Measurements from ENCODE around the gene USH2A.

USH2A gene

DNA sequence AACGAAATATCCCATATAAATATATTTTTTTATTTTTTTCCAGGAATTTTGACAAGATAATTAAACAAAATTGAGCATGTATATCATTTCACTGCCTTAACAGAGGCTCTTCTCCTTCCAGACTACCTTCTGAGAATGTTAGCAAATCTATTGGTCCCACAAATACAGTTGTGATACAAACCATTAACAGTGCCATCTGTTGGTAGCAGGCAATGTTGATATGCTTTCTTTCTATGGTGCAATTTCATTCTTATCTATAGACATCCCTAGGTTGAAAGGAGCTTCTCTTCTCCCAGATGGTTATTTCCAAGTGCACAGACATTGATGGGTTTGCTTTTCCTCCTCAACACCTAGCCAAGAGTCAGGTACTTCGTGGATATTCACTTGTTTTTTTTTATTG, 303.6 kb downstream of the USH2A start:
- DNase-seq = no peak

DNA sequence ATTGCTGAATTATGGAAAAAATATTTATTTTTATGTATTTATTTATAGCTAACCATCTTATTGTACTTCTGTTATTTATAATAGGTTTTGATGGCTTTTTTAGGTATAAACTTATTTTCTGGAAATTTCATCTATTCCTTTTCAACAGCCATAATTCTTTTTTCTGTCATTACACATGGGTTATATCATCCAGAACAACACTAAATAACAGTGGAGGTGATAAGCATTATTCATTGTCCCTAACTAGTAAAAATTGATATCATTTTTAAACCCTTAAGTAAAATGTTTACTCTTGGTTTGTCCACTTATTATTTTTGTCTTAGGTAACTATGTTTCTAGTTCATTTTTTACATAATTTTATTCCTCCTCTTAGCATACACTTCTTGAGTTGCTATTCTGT, 309.1 kb downstream of the USH2A start:
- DNase-seq = no peak

DNA sequence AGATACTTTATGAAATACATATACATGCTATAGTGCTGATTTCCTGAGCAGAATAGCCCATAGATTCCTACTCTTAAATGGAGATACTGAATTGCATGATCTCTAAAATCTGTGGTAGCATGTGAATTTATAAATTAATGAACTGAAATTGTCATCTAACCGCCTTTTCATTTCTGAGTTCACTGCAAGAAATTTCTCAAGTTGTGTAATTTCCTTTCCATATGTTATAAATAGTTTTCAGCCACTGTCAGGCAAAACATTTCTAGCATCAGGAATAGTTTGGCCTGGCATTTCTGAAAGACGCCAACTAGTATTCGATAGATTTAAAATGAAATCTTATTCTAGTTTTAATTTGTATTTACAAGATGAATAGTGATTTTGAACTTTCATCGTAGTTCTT, 310.1 kb downstream of the USH2A start:
- DNase-seq = no peak

DNA sequence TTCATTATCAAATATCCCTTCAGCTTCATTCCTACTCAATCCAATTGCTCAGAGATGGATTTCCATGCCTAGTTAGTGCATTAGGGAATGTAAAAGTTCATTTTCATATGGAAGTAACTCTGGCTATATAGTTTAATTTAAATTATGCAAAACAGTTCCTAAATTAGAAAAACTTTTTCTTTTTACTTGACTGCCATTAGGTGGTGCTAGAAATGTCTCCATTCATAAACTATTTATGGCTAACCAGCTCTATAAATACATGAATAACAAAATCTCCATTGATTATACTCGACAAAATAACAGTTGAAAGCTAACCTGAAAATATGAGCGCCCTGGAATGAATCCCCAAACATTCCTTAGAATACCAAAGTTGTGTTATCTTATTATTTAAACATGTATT, 311.4 kb downstream of the USH2A start:
- no peak for DNase-seq

DNA sequence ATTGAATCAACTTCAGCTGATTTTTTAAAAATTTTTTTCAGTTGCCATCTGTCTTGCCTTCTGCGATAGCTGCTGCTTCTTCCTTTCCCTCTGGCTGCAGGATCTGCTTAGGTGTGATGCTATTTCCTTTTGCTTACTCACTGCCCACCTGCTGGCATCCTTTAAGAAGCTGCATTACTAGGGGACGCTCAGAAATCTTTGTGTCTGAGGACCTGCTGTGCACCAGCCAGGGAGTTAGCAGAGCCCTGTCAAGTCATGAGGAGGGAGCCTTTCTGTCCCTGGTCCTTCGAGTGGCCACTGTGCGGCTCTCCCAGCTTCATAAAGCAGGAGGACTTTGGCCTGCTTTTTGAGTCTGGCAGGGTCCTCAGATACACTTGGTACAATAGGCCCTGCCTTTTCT, 327.8 kb downstream of the USH2A start:
- no peak for DNase-seq

DNA sequence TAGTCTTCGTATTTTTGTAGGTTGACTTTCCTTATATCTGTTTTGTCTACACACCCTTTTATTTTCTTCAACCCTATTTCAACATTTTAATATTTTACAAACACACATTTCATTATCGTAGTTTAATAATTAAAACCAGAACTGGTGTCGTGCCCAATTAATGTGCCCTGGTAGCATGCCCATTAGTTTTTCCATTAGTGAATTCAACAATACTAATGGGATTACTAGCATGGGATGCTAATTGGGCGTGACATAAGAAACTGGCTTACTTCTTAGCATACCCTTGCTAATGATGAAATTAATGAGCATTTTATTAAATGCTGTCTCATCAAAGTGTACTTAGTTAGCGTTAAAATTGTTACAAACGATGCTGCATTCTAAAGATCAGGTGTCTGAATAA, 332.7 kb downstream of the USH2A start:
- DNase-seq = no peak

DNA sequence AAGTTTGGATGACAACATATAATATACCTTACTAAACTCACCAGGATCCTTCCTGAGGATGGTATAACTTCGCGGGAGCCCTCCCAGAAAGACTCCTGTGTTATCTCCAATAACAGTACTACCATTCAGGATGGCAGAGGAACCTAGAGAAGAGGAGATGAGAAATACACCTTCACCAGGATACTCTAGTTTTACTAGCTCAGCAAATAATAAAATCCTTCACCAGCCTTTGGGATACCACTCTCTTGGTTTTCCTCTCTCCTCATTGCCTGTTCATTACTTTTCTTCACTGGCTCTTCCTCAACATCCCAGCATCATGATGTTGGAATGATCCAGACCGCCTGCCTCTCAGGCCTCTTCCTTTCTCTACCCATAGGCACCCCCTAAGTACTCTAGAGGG, 336.6 kb downstream of the USH2A start:
- DNase-seq = no peak

DNA sequence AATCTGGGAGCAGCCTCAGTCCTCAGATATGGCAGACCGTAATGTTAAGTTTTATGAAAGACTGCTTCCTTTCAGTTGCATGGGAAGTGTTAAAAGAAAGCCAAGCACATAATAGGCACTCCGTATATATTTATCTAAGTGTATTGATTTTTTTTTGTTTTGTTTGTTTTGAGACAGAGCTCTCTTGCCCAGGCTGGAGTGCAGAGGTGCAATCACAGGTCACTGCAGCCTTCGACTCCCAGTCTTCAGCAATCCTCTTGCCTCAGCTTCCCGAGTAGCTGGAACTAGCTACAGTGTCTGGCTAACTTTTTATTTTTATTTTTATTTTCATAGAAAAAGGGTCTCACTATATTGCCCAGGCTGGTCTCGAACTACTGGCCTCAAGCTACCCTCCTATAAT, 341.8 kb downstream of the USH2A start:
- DNase-seq = no peak

DNA sequence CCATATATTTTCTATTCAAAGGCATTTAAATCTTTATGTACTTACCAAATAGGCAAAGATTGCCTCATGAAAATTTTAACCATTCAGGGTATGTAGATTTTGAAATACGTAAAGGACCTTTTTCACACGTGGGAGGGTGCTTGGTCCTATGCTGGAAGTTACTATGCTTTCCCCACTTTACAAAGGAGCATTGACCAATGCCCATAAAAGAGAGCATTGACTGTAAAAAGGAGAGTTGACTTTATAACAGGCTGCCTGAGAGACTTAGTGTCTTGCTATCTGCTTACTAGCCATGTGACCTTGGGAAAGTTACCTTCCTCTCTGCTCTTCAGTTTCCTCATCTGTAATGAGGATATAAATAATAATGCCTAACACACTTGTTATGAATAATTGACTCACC, 346.5 kb downstream of the USH2A start:
- no peak for DNase-seq

DNA sequence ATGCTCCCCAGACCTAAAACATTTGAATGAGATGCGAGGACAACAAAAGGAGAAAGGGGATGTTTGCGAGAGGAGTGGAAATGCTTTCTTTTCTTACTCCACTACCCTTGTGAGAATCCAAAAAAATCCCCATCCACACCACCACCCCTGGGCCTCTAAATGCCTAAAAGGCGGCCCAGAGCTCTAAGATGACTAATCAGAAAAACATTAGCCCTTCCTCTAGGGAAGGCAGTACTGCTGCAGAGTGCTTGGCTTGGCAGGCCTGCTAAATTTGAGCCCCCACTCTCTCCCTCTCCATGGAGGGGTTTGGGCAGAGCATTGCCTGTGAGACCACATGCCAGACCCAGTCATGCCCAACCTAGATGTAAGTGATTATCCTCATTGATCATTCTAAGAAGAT, 347.9 kb downstream of the USH2A start:
- DNase-seq = no peak

DNA sequence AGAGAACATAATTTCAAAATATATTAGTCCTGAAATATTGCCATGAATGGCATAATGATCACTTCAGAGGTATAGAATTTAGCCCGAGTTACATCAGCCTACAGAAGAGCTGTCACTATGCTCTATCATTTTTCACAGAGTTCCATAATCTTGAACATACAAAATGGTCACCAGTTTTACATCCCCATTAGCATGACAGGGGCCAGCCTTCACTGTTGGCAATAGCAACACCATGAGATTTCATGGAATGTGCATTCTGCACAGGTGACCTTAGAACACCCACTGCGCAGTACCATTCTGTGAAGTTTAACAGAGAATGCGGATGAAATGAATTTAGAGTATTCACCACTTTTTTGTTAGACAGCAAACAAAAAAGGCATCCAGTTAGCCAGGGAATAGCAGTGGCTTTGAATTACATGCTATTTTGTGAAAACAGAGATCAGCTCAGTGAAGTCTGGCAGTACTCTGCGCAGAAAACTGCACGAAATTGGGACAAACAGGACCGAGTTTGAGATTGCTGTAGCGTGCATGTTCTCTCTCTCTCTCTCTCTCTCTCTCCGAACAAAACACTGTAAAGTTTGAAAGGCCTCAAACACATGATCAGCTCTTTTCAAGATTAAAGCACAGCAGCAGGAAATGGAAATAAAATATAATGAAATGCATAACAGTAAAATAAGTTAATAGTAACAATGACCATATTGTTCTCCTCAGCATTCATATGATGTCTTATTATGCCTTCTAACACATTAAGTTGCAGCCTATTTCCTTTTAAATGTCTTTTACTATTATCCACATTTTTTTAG, 349.3 kb downstream of the USH2A start:
- no peak for DNase-seq

DNA sequence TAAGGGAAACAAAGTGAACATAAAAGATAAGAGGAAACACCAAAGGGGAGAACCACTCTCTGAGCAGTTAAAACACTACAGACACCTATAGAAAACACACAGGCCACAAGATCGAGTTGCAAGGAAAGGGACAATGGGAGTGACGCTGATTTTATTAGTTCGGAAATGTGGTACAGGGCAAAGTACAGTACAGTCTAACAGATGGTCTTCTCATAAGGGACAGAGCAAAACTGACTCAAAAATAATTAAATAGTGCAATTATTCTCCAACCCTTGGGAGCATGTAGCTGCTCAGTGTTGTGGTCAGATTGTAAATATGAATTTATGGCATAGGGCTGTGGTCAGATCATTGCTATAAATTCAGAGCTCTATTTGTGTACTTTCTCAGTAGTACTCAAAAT, 352.0 kb downstream of the USH2A start:
- DNase-seq = no peak

DNA sequence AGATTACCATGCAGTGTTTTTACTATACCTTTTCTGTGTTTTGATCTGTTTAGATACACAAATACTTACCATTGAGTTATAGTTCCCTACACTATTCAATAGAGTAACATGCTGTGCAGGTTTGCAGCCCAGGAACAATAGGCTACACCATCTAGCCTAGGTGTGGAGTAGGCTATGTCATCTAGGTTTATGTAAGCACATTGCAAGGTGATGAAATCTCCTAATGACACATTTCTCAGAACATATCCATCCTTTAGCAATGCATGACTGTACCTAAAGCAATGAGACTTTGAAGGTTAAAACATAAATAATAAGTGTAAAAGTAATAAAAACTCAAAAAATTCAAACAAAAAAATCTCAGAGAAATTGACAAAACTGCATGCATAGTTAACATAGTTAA, 358.6 kb downstream of the USH2A start:
- DNase-seq = no peak

DNA sequence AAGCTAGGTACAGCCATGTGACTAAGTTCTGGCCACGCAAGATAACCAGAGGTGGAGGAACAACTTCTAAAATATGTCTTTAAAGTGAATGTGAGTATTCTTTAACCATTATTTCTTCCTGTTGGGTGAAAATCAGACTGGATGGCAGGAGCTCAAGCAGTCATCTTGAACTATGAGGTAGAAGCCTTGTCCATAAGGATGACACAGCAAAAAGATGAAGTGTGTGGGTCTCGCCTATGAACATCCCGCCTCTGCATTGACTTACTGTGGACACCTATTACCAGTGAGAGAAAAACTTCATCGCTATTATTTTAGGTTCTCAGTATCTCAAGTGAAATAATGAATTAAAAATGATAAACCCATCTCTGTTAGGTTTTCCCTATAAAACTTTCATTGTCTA, 365.3 kb downstream of the USH2A start:
- no peak for DNase-seq

DNA sequence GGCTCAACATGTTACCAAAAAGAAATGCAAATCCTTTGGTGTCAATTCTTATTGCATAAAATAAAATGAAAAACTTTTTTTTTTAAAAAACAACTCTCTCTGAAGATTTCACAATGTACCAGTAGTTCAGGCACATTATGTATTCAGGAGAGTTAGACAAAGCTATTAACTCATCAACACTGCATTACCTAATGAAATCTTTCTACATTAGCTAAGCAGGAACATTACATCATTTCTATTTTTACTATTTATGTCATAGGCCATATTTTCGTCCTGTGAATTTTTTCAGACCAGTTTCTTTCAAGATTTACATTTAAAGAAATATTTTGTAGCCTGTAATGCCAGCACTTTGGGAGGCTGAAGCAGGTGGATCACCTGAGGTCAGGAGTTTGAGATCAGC, 366.2 kb downstream of the USH2A start:
- DNase-seq = no peak

DNA sequence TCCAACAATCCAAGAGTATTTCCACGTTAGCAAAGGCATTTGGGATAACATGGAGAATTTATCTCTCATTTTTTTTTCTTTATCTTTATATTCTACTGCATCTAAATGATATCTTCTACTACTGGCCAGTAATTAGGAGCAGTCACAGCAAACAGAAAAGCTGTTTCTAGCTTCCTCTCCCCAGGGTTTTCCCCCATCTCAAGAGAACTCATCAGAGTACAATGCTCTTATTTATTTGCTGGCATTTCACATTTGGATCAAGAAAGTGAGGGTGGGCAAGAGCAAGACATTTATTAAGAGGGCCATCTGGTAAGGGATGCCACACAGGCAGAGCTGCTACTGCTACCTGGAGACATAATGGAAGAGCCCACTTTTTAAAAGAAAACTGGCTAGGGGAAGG, 368.2 kb downstream of the USH2A start:
- no peak for DNase-seq

DNA sequence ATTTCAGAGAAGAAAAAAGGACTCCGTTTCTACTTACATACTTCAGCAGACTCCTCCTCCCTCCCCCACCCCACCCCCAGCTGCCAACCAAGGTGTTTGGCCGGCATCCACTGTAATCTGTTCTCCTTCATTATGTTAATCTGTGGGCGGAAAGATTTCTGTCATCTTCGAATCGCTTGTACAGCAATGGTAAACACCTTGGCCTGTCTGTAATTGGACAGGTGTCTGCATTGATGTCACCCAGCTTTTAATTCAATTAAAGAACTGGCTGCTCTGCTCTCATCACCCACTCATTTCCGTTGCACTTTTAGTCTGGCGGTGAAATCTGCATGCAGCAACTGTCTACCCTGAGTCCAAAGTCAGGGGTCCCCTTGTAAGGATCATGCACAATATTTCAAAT, 368.6 kb downstream of the USH2A start:
- DNase-seq = no peak

DNA sequence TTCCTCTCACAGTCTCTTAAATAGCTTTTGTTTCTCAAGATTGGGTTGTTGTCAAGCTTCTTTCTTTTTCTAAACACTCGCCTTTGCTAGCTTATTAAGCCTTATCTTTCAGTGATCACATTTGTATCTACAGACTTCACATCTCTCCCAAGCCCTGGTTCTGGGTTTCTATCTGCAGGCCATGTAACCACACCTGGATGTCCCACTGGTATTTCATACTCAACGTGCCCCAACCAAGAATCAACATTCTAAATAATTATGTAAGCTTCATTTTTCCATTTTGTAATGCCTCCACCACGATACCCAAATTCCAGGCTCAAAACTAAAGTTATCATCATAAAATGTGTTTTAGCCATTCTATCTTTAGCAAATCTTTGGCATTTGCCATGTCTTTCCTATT, 372.2 kb downstream of the USH2A start:
- DNase-seq = no peak

DNA sequence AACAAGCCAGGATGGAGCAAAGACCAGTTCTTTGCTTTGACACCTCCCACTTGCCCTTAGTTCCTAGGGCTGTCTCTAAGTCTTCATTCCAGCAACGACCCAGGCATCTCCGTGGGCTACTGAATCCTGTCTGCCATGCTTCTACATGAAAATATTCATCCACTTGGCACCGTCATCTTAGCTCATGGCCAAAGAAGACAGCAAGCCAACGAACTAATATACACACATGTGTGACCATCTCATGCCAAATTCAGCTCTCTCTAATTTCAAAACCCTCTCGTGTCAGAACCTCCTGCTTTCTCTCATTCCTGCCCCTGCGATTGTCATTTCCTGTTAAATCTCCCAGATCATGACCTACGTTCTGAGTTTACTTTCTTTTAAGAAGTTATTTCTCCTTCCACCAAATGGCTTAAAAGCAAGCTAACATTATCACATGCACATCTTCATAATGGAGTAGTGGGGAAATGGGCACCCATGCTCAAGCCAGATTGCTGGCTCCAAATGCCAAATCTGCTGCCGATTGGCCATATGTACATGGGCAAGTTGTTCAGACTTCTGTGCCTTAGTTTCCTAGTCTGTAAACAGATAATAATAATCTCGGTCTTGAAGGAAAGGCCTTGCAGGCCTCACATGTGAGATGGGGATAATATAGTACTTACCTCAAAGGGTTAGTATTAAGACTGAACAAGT, 373.4 kb downstream of the USH2A start:
- no peak for DNase-seq

DNA sequence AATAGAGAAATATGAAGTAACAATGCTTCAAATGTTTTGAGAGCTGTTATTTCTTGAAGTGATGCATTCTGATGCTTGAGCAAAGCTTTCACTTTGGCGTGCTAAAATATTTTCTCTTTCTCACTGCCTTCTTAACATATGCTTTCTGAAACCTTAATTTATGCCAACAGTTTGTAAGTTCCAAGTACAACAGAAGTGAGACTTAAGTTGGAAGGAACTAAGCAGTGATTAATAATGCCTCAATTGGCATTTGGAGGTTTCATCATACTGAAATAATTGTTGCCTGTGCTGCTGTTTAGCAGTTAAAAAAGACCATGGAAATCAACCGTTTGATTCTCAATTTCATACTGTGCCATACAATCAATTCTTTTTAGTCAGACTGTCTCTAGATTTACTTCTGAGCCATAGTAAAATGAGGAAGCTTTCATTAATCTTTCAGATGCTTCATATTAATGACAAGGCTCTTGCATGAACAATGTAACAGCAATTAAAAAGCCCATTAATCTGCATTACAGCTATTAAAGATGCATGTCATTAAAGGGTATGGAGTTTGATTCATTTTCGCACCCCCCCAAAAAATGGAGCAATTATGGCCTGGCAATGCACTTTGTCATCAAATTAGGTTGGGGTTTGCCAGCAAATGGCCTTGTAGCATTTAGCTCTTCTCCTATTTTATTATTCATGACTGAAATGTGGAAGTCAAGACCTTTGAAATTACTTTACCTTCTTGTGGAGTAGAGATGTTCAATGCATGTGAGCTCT, 375.3 kb downstream of the USH2A start:
- DNase-seq = no peak

DNA sequence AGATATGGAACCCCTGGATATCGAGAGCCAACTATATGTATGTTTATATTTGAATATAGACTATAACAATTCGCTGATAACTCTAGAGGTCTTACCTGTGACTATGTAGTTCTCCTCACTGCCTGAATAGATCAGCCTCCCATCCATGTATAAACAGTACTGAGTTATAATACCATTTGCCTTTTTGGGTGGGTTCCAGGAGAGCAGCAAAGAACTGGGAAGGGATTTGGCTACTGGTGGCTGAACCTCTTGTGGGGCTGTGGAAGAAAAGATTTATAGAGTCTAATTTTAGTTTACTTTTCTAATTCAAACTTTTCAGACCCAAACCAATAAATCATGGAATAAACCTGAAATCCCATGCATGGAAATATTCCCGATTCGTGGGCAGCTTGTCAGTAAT, 376.9 kb downstream of the USH2A start:
- no peak for DNase-seq

DNA sequence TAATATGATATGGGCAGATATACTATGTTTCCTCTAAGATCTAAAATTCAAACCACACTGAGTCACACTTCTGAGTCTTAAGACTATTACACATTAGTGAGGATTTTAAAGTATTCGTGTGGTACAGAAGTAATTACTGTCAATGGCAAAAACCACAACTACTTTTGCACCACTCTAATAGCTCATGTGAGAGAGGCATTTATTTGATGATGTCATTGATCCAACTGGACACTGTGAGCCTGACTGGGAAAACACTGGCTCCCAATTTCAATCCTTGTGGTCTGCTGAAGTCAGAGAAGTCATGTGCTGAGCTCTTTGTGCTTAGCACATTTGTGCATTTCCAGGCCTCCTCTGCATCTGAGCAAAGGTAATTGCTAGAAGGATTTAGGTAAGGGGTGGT, 377.8 kb downstream of the USH2A start:
- no peak for DNase-seq

DNA sequence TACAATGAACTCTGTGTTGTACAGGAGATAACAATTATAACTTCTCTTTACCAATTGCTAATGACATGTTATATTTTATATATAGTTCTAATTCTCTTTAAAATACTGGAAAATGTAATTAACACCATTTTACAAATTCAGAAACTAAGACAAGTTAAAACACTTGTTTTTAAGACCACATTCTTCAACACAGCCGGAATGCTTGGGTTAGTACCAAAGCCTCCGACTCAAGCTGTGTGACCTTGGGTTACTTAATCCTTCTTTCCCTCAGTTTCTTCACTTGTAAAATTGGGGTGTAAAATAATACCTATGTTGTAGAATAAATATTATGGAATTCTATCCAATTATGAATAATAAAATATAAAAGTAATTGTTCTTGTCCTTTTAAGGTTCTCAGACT, 378.7 kb downstream of the USH2A start:
- no peak for DNase-seq

DNA sequence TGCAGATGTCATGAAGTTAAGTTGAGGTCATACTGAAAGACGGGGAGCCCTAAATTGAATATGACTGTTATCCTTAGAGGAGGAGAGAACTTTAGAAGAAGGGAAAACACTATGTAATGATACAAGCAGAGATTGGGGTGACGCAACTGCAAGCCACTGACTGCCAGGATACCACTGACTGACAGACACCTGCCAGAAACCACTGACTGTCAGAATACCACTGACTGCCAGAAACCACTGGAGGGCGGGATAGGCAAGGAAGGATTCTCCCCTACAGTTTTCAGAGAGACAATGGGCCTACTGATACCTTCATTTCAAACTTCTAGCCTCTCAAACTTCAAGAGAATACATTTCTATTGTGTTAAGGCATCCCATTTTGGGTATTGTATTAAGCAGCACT, 388.7 kb downstream of the USH2A start:
- no peak for DNase-seq
